H9 (cell line): ENCODE data around the gene ST6GALNAC3. TPM values are rescaled to one million over a fixed set of nuclear protein-coding genes. Genes with fewer than 3 reads are reported as not detected.

ENCODE experiments used
- DNase-seq: peaks from one replicate; pipeline ENCODE4 v3.0.0-alpha.2; 2017
- H2AFZ ChIP-seq: one replicate; pipeline ENCODE4 v1.6.1; 2013; ENCODE audit warnings: mild to moderate bottlenecking, low read length, control low read depth, moderate library complexity
- H2AK5ac ChIP-seq: 2 replicates; pipeline ENCODE4 v1.6.1; 2013; ENCODE audit warnings: low read length, control low read depth, mixed read lengths; ENCODE audit not compliant: insufficient read length
- H2BK120ac ChIP-seq: one replicate; pipeline ENCODE4 v1.6.1; 2013; ENCODE audit warnings: low read depth, mild to moderate bottlenecking, low read length, control low read depth, inconsistent platforms; ENCODE audit not compliant: poor library complexity, severe bottlenecking
- H2BK12ac ChIP-seq: 2 replicates; pipeline ENCODE4 v1.6.1; 2013; ENCODE audit warnings: low read length, control low read depth, mixed read lengths, low read depth; ENCODE audit not compliant: insufficient read length
- H2BK15ac ChIP-seq: 2 replicates; pipeline ENCODE4 v1.6.1; 2013; ENCODE audit warnings: low read depth, low read length, control low read depth
- H2BK20ac ChIP-seq: one replicate; pipeline ENCODE4 v1.6.1; 2013; ENCODE audit warnings: low read depth, mild to moderate bottlenecking, low read length, control low read depth, inconsistent platforms; ENCODE audit not compliant: poor library complexity, severe bottlenecking
- H2BK5ac ChIP-seq: 2 replicates; pipeline ENCODE4 v1.6.1; 2013; ENCODE audit warnings: low read length, control low read depth, mixed read lengths; ENCODE audit not compliant: insufficient read length
- H3K14ac ChIP-seq: 2 replicates; pipeline ENCODE4 v1.6.1; 2013; ENCODE audit warnings: low read length, control low read depth; ENCODE audit not compliant: insufficient read depth
- H3K18ac ChIP-seq: 2 replicates; pipeline ENCODE4 v1.6.1; 2013; ENCODE audit warnings: low read depth, mild to moderate bottlenecking, mixed read lengths, low read length, control low read depth; ENCODE audit not compliant: insufficient read length
- H3K23ac ChIP-seq: 2 replicates; pipeline ENCODE4 v1.6.1; 2013; ENCODE audit warnings: low read length, control low read depth, mixed read lengths, low read depth; ENCODE audit not compliant: insufficient read length
- H3K23me2 ChIP-seq: 2 replicates; pipeline ENCODE4 v1.6.1; 2013; ENCODE audit warnings: low read depth, mild to moderate bottlenecking, mixed read lengths, low read length, control low read depth; ENCODE audit not compliant: insufficient read length, poor library complexity, severe bottlenecking
- H3K27ac ChIP-seq: 2 replicates; pipeline ENCODE4 v1.5.1; 2013; ENCODE audit warnings: low read length, control low read depth, mixed read lengths, low read depth; ENCODE audit not compliant: insufficient read length
- H3K27me3 ChIP-seq: 2 replicates; pipeline ENCODE4 v1.6.1; 2013; ENCODE audit warnings: low read length, control low read depth, inconsistent platforms; ENCODE audit not compliant: insufficient read depth
- H3K4ac ChIP-seq: 2 replicates; pipeline ENCODE4 v1.6.1; 2013; ENCODE audit warnings: low read depth, mild to moderate bottlenecking, control low read depth, inconsistent platforms, low read length, moderate library complexity
- H3K4me1 ChIP-seq: 2 replicates; pipeline ENCODE4 v1.6.1; 2013; ENCODE audit warnings: low read length, control low read depth, inconsistent platforms; ENCODE audit not compliant: insufficient read depth
- H3K4me2 ChIP-seq: 2 replicates; pipeline ENCODE4 v1.6.1; 2013; ENCODE audit warnings: low read length, control low read depth, mixed read lengths; ENCODE audit not compliant: insufficient read length, insufficient read depth
- H3K56ac ChIP-seq: 2 replicates; pipeline ENCODE4 v1.6.1; 2013; ENCODE audit warnings: low read depth, mild to moderate bottlenecking, mixed read lengths, low read length, control low read depth; ENCODE audit not compliant: insufficient read length
- H3K79me1 ChIP-seq: 2 replicates; pipeline ENCODE4 v1.6.1; 2013; ENCODE audit warnings: low read depth, mild to moderate bottlenecking, moderate library complexity, low read length, control low read depth, inconsistent platforms; ENCODE audit not compliant: insufficient read depth, poor library complexity, severe bottlenecking
- H3K79me2 ChIP-seq: 2 replicates; pipeline ENCODE4 v1.6.1; 2013; ENCODE audit warnings: low read length, control low read depth, inconsistent platforms; ENCODE audit not compliant: insufficient read depth
- H3K9ac ChIP-seq: 2 replicates; pipeline ENCODE4 v1.6.1; 2013; ENCODE audit warnings: low read length, control low read depth, mixed read lengths; ENCODE audit not compliant: insufficient read length; ENCODE audit errors: extremely low read depth
- H3K9me3 ChIP-seq: one replicate; pipeline ENCODE4 v1.6.1; 2013; ENCODE audit warnings: low read depth, low read length, inconsistent platforms; ENCODE audit not compliant: control insufficient read depth
- H3T11ph ChIP-seq: one replicate; pipeline ENCODE4 v1.6.1; 2013; ENCODE audit warnings: mild to moderate bottlenecking, low read length, control low read depth, inconsistent platforms
- H4K20me1 ChIP-seq: one replicate; pipeline ENCODE4 v1.6.1; 2013; ENCODE audit not compliant: control insufficient read depth, insufficient read length, insufficient read depth
- H4K5ac ChIP-seq: 2 replicates; pipeline ENCODE4 v1.6.1; 2013; ENCODE audit warnings: low read depth, mild to moderate bottlenecking, mixed read lengths, low read length, control low read depth; ENCODE audit not compliant: insufficient read length
- H4K8ac ChIP-seq: replicated peaks from 2 replicates; pipeline ENCODE4 v1.6.1; 2013; ENCODE audit warnings: low read length, control low read depth, mixed read lengths, low read depth; ENCODE audit not compliant: insufficient read length
- H4K91ac ChIP-seq: 2 replicates; pipeline ENCODE4 v1.6.1; 2013; ENCODE audit warnings: low read depth, mild to moderate bottlenecking, moderate library complexity, mixed read lengths, low read length, control low read depth; ENCODE audit not compliant: insufficient read length
- H3K27ac Mint-ChIP-seq, 3 experiments: 2 replicates in 2 of 3; 3 replicates in 1 of 3; pipeline ENCODE4 v1.8.0; 2020 to 2021; ENCODE audit warnings: mixed read lengths in 3 of 3, mild to moderate bottlenecking in 1 of 3, moderate library complexity in 1 of 3
- H3K27me3 Mint-ChIP-seq: 2 replicates; pipeline ENCODE4 v1.8.0; 2021; ENCODE audit warnings: low read depth, mild to moderate bottlenecking, moderate library complexity, mixed read lengths
- H3K36me3 Mint-ChIP-seq, 3 experiments: 2 replicates in 2 of 3; 3 replicates in 1 of 3; pipeline ENCODE4 v1.8.0; 2020 to 2021; ENCODE audit warnings: low read depth in 3 of 3, mixed read lengths in 3 of 3; ENCODE audit not compliant: insufficient read depth in 1 of 3
- H3K4me1 Mint-ChIP-seq, 2 experiments: 2 replicates each; pipeline ENCODE4 v1.8.0; 2020; ENCODE audit warnings: mixed read lengths in 2 of 2
- H3K4me3 Mint-ChIP-seq, 2 experiments: 2 replicates in 1 of 2; 3 replicates in 1 of 2; pipeline ENCODE4 v1.8.0; 2020 to 2021; ENCODE audit warnings: mild to moderate bottlenecking in 2 of 2, mixed read lengths in 2 of 2, moderate library complexity in 1 of 2
- H3K9me3 Mint-ChIP-seq, 2 experiments: 2 replicates in 1 of 2; 3 replicates in 1 of 2; pipeline ENCODE4 v1.8.0; 2020; ENCODE audit warnings: mild to moderate bottlenecking in 2 of 2, mixed read lengths in 2 of 2, moderate library complexity in 1 of 2
- CTCF ChIP-seq: fragments of 200-600 bp; sonication (generic); conservative IDR thresholded peaks from 3 replicates; pipeline ENCODE4 v1.8.0; 2021; ENCODE audit warnings: antibody characterized with exemption, mild to moderate bottlenecking
- WGBS: extraction: QIAGEN DNeasy Blood & Tissue Kit; methylation state at CpG from one replicate; pipeline ENCODE4 v1.1.7; 2013; ENCODE audit warnings: missing lambda C conversion rate, low lambda C conversion rate, mixed read lengths; ENCODE audit not compliant: insufficient read length; ENCODE audit errors: extremely low coverage; 5-methylcytosine and 5-hydroxymethylcytosine counted together
- total RNA-seq: library from RNA; stranded (reverse); gene quantifications from 2 replicates; pipeline ENCODE4 v1.2.1, GENCODE V29; 2021

ST6GALNAC3 gene
- total RNA-seq, 1 experiment from 2014 or later, result 11.2 TPM

DNA sequence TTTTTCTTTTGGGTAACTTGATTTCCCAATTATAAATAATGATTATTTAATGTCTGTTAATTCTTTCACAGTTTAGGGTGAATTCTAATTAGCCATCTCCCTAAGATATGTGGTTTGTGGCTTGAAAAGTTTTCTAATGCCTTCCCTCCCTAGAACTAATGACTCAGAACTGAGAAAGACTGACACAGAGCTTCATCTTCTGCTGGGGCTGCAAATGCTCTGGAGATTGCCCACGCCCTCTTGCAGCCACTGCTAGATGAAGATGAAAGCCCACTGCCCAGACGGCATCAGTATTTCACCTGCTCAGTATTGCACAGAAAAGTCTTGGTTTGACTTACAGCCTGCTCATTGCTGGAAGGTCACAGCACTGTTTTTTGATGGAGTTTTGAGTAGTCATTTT is 101.5 kb downstream of the ST6GALNAC3 start:
- no peak for TF ChIP-seq CTCF
- Mint-ChIP-seq H3K9me3 (peaks cover 4 to 6% of the 10 kb centered on the region in 2 experiments; a peak in 3 of 5 replicates), H3K27me3 (no peaks in the 10 kb centered on the region)

More for the DNA sequence above, 101.5 kb downstream of the ST6GALNAC3 start:
- DNase-seq, result no peak
- Histone ChIP-seq H3K4me1 (no peaks in the 10 kb centered on the region), H2BK12ac (no peak overlapping the region), H3K27ac (no peak overlapping the region), H3K56ac (no peak overlapping the region), H3K4ac (no peak overlapping the region), H3K14ac (no peak overlapping the region), H3K18ac (no peak overlapping the region), H4K8ac (no peak overlapping the region), H2BK5ac (no peak overlapping the region), H4K20me1 (no peaks in the 10 kb centered on the region), H3T11ph (no peak overlapping the region), H2AK5ac (no peak overlapping the region), H3K23ac (no peak overlapping the region), H3K27me3 (no peaks in the 10 kb centered on the region), H3K9me3 (no peaks in the 10 kb centered on the region), H3K4me2 (no peak overlapping the region), H2BK120ac (no peak overlapping the region), H4K91ac (no peak overlapping the region), H2AFZ (no peak overlapping the region), H2BK20ac (no peak overlapping the region), H4K5ac (no peak overlapping the region), H3K9ac (no peak overlapping the region), H2BK15ac (no peak overlapping the region), H3K79me2 (no peaks in the 10 kb centered on the region), H3K79me1 (peaks cover 2% of the 10 kb centered on the region), H3K23me2 (no peaks in the 10 kb centered on the region)
- no CpG with 5 or more reads among the region's 2 CpGs for WGBS
- no peak overlapping the region for H3K27ac Mint-ChIP-seq
- H3K36me3 Mint-ChIP-seq, result peaks cover 5 to 25% (median 10%) of the 10 kb centered on the region in 3 experiments; a peak in 6 of 7 replicates
- H3K4me3 Mint-ChIP-seq, result no peak overlapping the region
- H3K4me1 Mint-ChIP-seq, result peaks cover 5 to 10% of the 10 kb centered on the region in 2 experiments
